Measurements from ENCODE around the gene OAF. TPM values are rescaled to one million over a fixed set of nuclear protein-coding genes. Genes with fewer than 3 reads are reported as not detected.

OAF gene
- total RNA-seq, 2 donors from 2014 or later: 1.7 to 3.6 TPM

DNA sequence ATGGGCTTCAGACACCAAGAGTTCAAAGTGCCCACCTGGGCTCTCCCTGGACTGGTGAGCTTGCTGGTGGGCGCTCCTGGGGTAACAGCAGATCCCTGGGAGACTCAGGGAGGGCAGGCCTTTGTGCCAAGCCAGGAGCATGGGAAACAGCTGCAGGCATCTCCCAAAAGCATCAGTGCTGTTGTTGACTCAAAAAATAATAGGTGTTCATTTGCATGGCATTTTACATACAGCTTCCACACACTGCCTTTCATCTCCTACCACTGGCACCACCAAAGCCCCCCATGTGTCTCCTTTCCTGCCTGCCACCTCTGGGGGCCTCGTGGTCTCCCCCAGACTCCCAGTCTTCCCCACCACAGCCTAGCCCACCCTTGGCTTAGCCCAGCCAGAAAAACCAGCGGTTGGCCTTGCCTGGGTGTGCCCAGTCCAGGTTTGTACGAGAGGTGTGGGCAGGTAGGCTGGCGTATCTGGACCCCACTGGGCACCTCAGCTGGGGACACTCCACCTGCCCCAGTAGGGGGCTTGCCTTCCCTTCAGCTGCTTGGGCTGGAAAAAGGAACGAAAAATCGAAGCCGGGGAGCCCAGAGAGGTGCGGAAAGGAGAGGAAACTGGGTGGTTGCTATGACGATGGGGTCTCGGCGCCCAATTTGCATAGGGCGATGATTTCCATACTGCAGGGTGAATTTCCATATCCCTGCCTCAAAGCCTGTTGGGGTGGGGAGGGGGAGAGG lies 44.1 kb downstream of the OAF start:
- Histone ChIP-seq H3K4me1 (ENCODE audit: control insufficient read depth, insufficient read depth, low read length) (peaks cover 9% of the 10 kb centered on the region), H3K36me3 (ENCODE audit: control insufficient read depth, insufficient read depth, low read length) (no peaks in the 10 kb centered on the region), H3K27ac (ENCODE audit: low read depth, low read length) (no peak overlapping the region), H3K9me3 (ENCODE audit: control insufficient read depth, low read length) (no peaks in the 10 kb centered on the region), H3K9ac (ENCODE audit: extremely low read depth, low read length, poor library complexity, severe bottlenecking) (no peak overlapping the region), H3K4me3 (ENCODE audit: low read length) (peak overlapping the region; percentile 68), H3K27me3 (ENCODE audit: control insufficient read depth, insufficient read depth, low read length, poor library complexity, severe bottlenecking) (peaks cover 17% of the 10 kb centered on the region)
- TF ChIP-seq, protein P1, sequence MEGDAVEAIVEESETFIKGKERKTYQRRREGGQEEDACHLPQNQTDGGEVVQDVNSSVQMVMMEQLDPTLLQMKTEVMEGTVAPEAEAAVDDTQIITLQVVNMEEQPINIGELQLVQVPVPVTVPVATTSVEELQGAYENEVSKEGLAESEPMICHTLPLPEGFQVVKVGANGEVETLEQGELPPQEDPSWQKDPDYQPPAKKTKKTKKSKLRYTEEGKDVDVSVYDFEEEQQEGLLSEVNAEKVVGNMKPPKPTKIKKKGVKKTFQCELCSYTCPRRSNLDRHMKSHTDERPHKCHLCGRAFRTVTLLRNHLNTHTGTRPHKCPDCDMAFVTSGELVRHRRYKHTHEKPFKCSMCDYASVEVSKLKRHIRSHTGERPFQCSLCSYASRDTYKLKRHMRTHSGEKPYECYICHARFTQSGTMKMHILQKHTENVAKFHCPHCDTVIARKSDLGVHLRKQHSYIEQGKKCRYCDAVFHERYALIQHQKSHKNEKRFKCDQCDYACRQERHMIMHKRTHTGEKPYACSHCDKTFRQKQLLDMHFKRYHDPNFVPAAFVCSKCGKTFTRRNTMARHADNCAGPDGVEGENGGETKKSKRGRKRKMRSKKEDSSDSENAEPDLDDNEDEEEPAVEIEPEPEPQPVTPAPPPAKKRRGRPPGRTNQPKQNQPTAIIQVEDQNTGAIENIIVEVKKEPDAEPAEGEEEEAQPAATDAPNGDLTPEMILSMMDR (conservative IDR thresholded peaks at IDR 0.05): no peak
- peaks cover 50% of the 10 kb centered on the region for H3K27me3 Mint-ChIP-seq (ENCODE audit: insufficient read depth)
- peak overlapping the region; percentile 56 for H3K4me3 Mint-ChIP-seq
- peaks cover 31% of the 10 kb centered on the region for H3K4me1 Mint-ChIP-seq
- peak overlapping the region; percentile 49 for H3K27ac Mint-ChIP-seq
- H3K9me3 Mint-ChIP-seq: no peaks in the 10 kb centered on the region
- 20 to 33% methylated on average over 8 to 13 of the region's 13 CpGs for WGBS, 2 experiments (ENCODE audit: insufficient coverage in 1 of 2, insufficient read length in 1 of 2)
- DNase-seq: no peak
- H3K36me3 Mint-ChIP-seq (ENCODE audit: low read depth): no peaks in the 10 kb centered on the region

DNA sequence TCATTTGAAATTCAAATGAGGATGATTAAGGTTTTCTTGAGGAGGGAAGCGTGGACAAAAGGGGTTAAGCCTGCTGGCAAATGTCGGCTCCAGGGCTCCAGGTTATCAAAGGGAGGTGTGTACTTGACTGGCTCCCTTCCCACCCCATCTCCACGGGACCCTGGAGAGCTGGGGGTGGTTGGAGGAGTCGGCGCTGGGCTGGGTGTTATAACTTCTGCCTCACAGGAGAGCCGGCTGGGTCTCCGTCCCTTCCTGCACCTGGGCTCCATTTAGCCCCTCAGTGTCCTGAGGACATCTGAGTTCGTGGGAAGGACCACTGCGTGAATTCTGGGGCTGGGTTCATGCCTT lies 44.7 kb downstream of the OAF start:
- H3K36me3 Mint-ChIP-seq (ENCODE audit: low read depth): no peaks in the 10 kb centered on the region
- peak; percentile 90 for DNase-seq
- Histone ChIP-seq H3K4me3 (ENCODE audit: low read length) (peak overlapping the region; percentile 68), H3K9ac (ENCODE audit: extremely low read depth, low read length, poor library complexity, severe bottlenecking) (no peak overlapping the region), H3K36me3 (ENCODE audit: control insufficient read depth, insufficient read depth, low read length) (no peaks in the 10 kb centered on the region), H3K27ac (ENCODE audit: low read depth, low read length) (no peak overlapping the region), H3K9me3 (ENCODE audit: control insufficient read depth, low read length) (no peaks in the 10 kb centered on the region), H3K27me3 (ENCODE audit: control insufficient read depth, insufficient read depth, low read length, poor library complexity, severe bottlenecking) (peaks cover 17% of the 10 kb centered on the region), H3K4me1 (ENCODE audit: control insufficient read depth, insufficient read depth, low read length) (peaks cover 9% of the 10 kb centered on the region)
- TF ChIP-seq, protein P1 (conservative IDR thresholded peaks at IDR 0.05): no peak
- WGBS, 2 experiments (ENCODE audit: insufficient coverage in 1 of 2, insufficient read length in 1 of 2): 14 to 18% methylated on average over 5 to 9 of the region's 9 CpGs
- peaks cover 46% of the 10 kb centered on the region for H3K27me3 Mint-ChIP-seq (ENCODE audit: insufficient read depth)
- peaks cover 31% of the 10 kb centered on the region for H3K4me1 Mint-ChIP-seq
- peak overlapping the region; percentile 49 for H3K27ac Mint-ChIP-seq
- peak overlapping the region; percentile 56 for H3K4me3 Mint-ChIP-seq
- no peaks in the 10 kb centered on the region for H3K9me3 Mint-ChIP-seq

DNA sequence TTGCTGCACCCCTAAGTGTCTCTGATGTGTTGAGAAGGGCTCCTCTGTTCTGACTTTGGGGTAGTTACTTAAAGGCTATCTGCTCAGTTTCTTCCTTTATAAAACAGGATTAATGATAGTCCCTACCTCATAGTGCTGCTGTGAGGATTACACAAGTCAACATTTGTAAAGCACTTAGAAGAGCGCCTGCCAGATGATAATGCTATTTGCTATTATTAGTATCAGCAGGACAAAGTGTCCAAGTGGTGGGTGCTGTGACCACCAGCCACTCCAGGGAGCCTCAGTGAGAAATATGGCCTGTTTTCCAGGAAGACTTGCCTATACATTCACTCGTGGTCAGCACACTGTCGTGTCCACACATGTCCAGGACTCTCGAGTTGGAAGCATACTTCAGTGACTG lies 45.3 kb downstream of the OAF start:
- TF ChIP-seq, protein P1 (conservative IDR thresholded peaks at IDR 0.05): no peak
- Histone ChIP-seq H3K9ac (ENCODE audit: extremely low read depth, low read length, poor library complexity, severe bottlenecking) (no peak overlapping the region), H3K4me3 (ENCODE audit: low read length) (no peak overlapping the region), H3K27me3 (ENCODE audit: control insufficient read depth, insufficient read depth, low read length, poor library complexity, severe bottlenecking) (peaks cover 17% of the 10 kb centered on the region), H3K36me3 (ENCODE audit: control insufficient read depth, insufficient read depth, low read length) (no peaks in the 10 kb centered on the region), H3K27ac (ENCODE audit: low read depth, low read length) (no peak overlapping the region), H3K9me3 (ENCODE audit: control insufficient read depth, low read length) (no peaks in the 10 kb centered on the region), H3K4me1 (ENCODE audit: control insufficient read depth, insufficient read depth, low read length) (peaks cover 9% of the 10 kb centered on the region)
- 84 to 90% methylated on average over 4 of the region's 4 CpGs for WGBS, 2 experiments (ENCODE audit: insufficient coverage in 1 of 2, insufficient read length in 1 of 2)
- peaks cover 36% of the 10 kb centered on the region for H3K4me1 Mint-ChIP-seq
- H3K27me3 Mint-ChIP-seq (ENCODE audit: insufficient read depth): peaks cover 48% of the 10 kb centered on the region
- peak overlapping the region; percentile 56 for H3K4me3 Mint-ChIP-seq
- DNase-seq: no peak
- no peaks in the 10 kb centered on the region for H3K36me3 Mint-ChIP-seq (ENCODE audit: low read depth)
- H3K9me3 Mint-ChIP-seq: no peaks in the 10 kb centered on the region
- no peak overlapping the region for H3K27ac Mint-ChIP-seq
